GM23338 (cell line): ENCODE results near the gene SRP14. TPM values are rescaled to one million over a fixed set of nuclear protein-coding genes. Genes with fewer than 3 reads are reported as not detected.

Experiments used
- ATAC-seq: fragments of 200-7000 bp; cut with Tn5 transposase; 3 replicates; pipeline ENCODE4 v1.9.1; 2020
- DNase-seq: peaks from one replicate; pipeline ENCODE4 v3.0.0-alpha.2; 2015; ENCODE audit warnings: low spot score
- H2AFZ ChIP-seq: fragments of 200-600 bp; sonication (generic); 2 replicates; pipeline ENCODE4 v1.8.0; 2016; ENCODE audit warnings: antibody characterized with exemption, mild to moderate bottlenecking, moderate library complexity
- H3F3A ChIP-seq: fragments of 200-600 bp; sonication (generic); replicated peaks from 2 replicates; pipeline ENCODE4 v1.8.0; 2017; ENCODE audit warnings: antibody characterized with exemption, mixed run types, low read depth
- H3K27ac ChIP-seq: fragments of 200-600 bp; sonication (generic); 2 replicates; pipeline ENCODE4 v1.6.1; 2016; ENCODE audit warnings: low read depth
- H3K27me3 ChIP-seq: fragments of 200-600 bp; sonication (generic); 2 replicates; pipeline ENCODE4 v1.8.0; 2016; ENCODE audit warnings: mild to moderate bottlenecking, mixed run types, moderate library complexity; ENCODE audit not compliant: insufficient read depth
- H3K36me3 ChIP-seq: fragments of 200-600 bp; sonication (generic); 2 replicates; pipeline ENCODE4 v1.8.0; 2016; ENCODE audit warnings: mild to moderate bottlenecking; ENCODE audit not compliant: insufficient read depth
- H3K4me1 ChIP-seq: fragments of 200-600 bp; sonication (generic); 2 replicates; pipeline ENCODE4 v1.8.0; 2016; ENCODE audit warnings: mild to moderate bottlenecking, moderate library complexity; ENCODE audit not compliant: insufficient read depth
- H3K4me2 ChIP-seq: fragments of 200-600 bp; sonication (generic); 2 replicates; pipeline ENCODE4 v1.7.1; 2017; ENCODE audit warnings: mixed run types
- H3K4me3 ChIP-seq: fragments of 200-600 bp; sonication (generic); 2 replicates; pipeline ENCODE4 v1.6.1; 2016; ENCODE audit warnings: mixed run types
- H3K79me2 ChIP-seq: fragments of 200-600 bp; sonication (generic); replicated peaks from 2 replicates; pipeline ENCODE4 v1.8.0; 2017; ENCODE audit warnings: mild to moderate bottlenecking; ENCODE audit not compliant: insufficient read depth
- H3K9me2 ChIP-seq: fragments of 200-600 bp; sonication (generic); 2 replicates; pipeline ENCODE4 v1.8.0; 2017; ENCODE audit not compliant: insufficient read depth
- H4K20me1 ChIP-seq: fragments of 200-600 bp; sonication (generic); replicated peaks from 2 replicates; pipeline ENCODE4 v1.8.0; 2017; ENCODE audit warnings: mild to moderate bottlenecking; ENCODE audit not compliant: insufficient read depth
- H3K27ac Mint-ChIP-seq: 2 replicates; pipeline ENCODE4 v1.8.0; 2020; ENCODE audit warnings: inconsistent platforms, mild to moderate bottlenecking, moderate library complexity, mixed read lengths
- H3K27me3 Mint-ChIP-seq: 3 replicates; pipeline ENCODE4 v1.8.0; 2022; ENCODE audit warnings: low read depth, mild to moderate bottlenecking, moderate library complexity, mixed read lengths, inconsistent platforms; ENCODE audit not compliant: insufficient read depth, poor library complexity
- H3K36me3 Mint-ChIP-seq: 3 replicates; pipeline ENCODE4 v1.8.0; 2021; ENCODE audit warnings: low read depth, mild to moderate bottlenecking, inconsistent platforms, moderate library complexity, mixed read lengths
- H3K4me1 Mint-ChIP-seq: 3 replicates; pipeline ENCODE4 v1.8.0; 2020; ENCODE audit warnings: mild to moderate bottlenecking, inconsistent platforms, mixed read lengths
- H3K4me3 Mint-ChIP-seq: 3 replicates; pipeline ENCODE4 v1.8.0; 2021; ENCODE audit warnings: moderate library complexity, mild to moderate bottlenecking, inconsistent platforms, mixed read lengths
- H3K9me3 Mint-ChIP-seq: 3 replicates; pipeline ENCODE4 v1.8.0; 2020; ENCODE audit warnings: moderate library complexity, mild to moderate bottlenecking, inconsistent platforms, mixed read lengths
- CREB1 ChIP-seq: fragments of 250-450 bp; sonication (Bioruptor Pico); IDR thresholded peaks from 2 replicates; pipeline ENCODE4 v1.5.0; 2020; ENCODE audit warnings: low read depth, mild to moderate bottlenecking, moderate library complexity
- ETS1 ChIP-seq: IDR thresholded peaks from 2 replicates; pipeline ENCODE4 v1.6.1; 2016; ENCODE audit warnings: antibody characterized with exemption
- EZH2 ChIP-seq: fragments of 200-600 bp; sonication (generic); IDR thresholded peaks from one replicate; pipeline ENCODE4 v1.8.0; 2017; ENCODE audit warnings: antibody characterized with exemption, mild to moderate bottlenecking, low read depth; ENCODE audit not compliant: unreplicated experiment
- EZH2phosphoT487 ChIP-seq: fragments of 200-600 bp; sonication (generic); IDR thresholded peaks from one replicate; pipeline ENCODE4 v1.8.1; 2018; ENCODE audit warnings: antibody characterized with exemption; ENCODE audit not compliant: unreplicated experiment
- NANOG ChIP-seq: IDR thresholded peaks from 2 replicates; pipeline ENCODE4 v1.6.1; 2016; ENCODE audit warnings: antibody characterized with exemption, borderline replicate concordance
- POLR2AphosphoS5 ChIP-seq: IDR thresholded peaks from 2 replicates; pipeline ENCODE4 v1.6.1; 2016; ENCODE audit warnings: antibody characterized with exemption, low read depth
- REST ChIP-seq: IDR thresholded peaks from one replicate; pipeline ENCODE4 v1.6.1; 2018; ENCODE audit warnings: antibody characterized with exemption; ENCODE audit not compliant: unreplicated experiment
- STAT1 ChIP-seq: IDR thresholded peaks from one replicate; pipeline ENCODE4 v1.6.1; 2016; ENCODE audit warnings: antibody characterized with exemption; ENCODE audit not compliant: unreplicated experiment
- ZNF114 ChIP-seq: fragments of 250-450 bp; sonication (Bioruptor Pico); IDR thresholded peaks from 2 replicates; pipeline ENCODE4 v1.5.0; 2020; ENCODE audit warnings: mild to moderate bottlenecking, moderate library complexity
- ZNF331 ChIP-seq: fragments of 250-450 bp; sonication (Bioruptor Pico); IDR thresholded peaks from 2 replicates; pipeline ENCODE4 v1.5.0; 2020; ENCODE audit warnings: low read depth, mild to moderate bottlenecking, moderate library complexity
- polyA plus RNA-seq: library from polyadenylated mRNA; unstranded; fragments of >200 nt; fragmentation: Nextera tagmentation; extraction: Ambion mirVana; gene quantifications from 2 replicates; pipeline ENCODE4 v1.2.1, GENCODE V29; 2016
- total RNA-seq: library from RNA; depleted of rRNA; stranded (reverse); fragments of >200 nt; shearing (Covaris generic); gene quantifications from 2 replicates; pipeline ENCODE4 v1.2.3, GENCODE V29; 2014
- TF ChIP-seq, protein P1 (sequence below): fragments of 250-450 bp; sonication (Bioruptor Pico); IDR thresholded peaks from 2 replicates; pipeline ENCODE4 v1.5.0; 2020; ENCODE audit warnings: mild to moderate bottlenecking, moderate library complexity
- TF ChIP-seq, protein P2 (sequence below), 2 experiments: fragments of 200-600 bp in 1 of 2; sonication (generic) in 1 of 2; conservative IDR thresholded peaks; 2 replicates each; pipeline versions ENCODE4 v1.5.1 to v1.6.1; 2016 to 2017; ENCODE audit warnings: antibody characterized with exemption in 2 of 2, low read depth in 2 of 2, mild to moderate bottlenecking in 2 of 2, moderate library complexity in 1 of 2

SRP14 gene
- total and polyA plus RNA-seq, 2 experiments from 2014 or later = 249 to 1,412 TPM

- no peak for DNase-seq
- Mint-ChIP-seq H3K27me3 (peaks cover 12% of the 10 kb centered on the region), H3K4me1 (peaks cover 41% of the 10 kb centered on the region), H3K27ac (no peak overlapping the region), H3K9me3 (no peaks in the 10 kb centered on the region; the same call in 2 of the 3 replicates), H3K36me3 (no peaks in the 10 kb centered on the region; the same call in 2 of the 3 replicates), H3K4me3 (no peak overlapping the region)
- Histone ChIP-seq H2AFZ (no peak overlapping the region), H3K4me1 (peaks cover 6% of the 10 kb centered on the region), H3K9me2 (no peaks in the 10 kb centered on the region), H3K4me2 (no peak overlapping the region), H3F3A (0 out of 2 replicates have a peak, but pooled peaks cover 10% of the 10 kb centered on the region), H3K4me3 (no peak overlapping the region), H3K27me3 (no peaks in the 10 kb centered on the region), H3K79me2 (no peaks in the 10 kb centered on the region), H3K36me3 (no peaks in the 10 kb centered on the region), H4K20me1 (no peaks in the 10 kb centered on the region), H3K27ac (no peak overlapping the region)
- ATAC-seq = no peak
- TF ChIP-seq, protein P1, sequence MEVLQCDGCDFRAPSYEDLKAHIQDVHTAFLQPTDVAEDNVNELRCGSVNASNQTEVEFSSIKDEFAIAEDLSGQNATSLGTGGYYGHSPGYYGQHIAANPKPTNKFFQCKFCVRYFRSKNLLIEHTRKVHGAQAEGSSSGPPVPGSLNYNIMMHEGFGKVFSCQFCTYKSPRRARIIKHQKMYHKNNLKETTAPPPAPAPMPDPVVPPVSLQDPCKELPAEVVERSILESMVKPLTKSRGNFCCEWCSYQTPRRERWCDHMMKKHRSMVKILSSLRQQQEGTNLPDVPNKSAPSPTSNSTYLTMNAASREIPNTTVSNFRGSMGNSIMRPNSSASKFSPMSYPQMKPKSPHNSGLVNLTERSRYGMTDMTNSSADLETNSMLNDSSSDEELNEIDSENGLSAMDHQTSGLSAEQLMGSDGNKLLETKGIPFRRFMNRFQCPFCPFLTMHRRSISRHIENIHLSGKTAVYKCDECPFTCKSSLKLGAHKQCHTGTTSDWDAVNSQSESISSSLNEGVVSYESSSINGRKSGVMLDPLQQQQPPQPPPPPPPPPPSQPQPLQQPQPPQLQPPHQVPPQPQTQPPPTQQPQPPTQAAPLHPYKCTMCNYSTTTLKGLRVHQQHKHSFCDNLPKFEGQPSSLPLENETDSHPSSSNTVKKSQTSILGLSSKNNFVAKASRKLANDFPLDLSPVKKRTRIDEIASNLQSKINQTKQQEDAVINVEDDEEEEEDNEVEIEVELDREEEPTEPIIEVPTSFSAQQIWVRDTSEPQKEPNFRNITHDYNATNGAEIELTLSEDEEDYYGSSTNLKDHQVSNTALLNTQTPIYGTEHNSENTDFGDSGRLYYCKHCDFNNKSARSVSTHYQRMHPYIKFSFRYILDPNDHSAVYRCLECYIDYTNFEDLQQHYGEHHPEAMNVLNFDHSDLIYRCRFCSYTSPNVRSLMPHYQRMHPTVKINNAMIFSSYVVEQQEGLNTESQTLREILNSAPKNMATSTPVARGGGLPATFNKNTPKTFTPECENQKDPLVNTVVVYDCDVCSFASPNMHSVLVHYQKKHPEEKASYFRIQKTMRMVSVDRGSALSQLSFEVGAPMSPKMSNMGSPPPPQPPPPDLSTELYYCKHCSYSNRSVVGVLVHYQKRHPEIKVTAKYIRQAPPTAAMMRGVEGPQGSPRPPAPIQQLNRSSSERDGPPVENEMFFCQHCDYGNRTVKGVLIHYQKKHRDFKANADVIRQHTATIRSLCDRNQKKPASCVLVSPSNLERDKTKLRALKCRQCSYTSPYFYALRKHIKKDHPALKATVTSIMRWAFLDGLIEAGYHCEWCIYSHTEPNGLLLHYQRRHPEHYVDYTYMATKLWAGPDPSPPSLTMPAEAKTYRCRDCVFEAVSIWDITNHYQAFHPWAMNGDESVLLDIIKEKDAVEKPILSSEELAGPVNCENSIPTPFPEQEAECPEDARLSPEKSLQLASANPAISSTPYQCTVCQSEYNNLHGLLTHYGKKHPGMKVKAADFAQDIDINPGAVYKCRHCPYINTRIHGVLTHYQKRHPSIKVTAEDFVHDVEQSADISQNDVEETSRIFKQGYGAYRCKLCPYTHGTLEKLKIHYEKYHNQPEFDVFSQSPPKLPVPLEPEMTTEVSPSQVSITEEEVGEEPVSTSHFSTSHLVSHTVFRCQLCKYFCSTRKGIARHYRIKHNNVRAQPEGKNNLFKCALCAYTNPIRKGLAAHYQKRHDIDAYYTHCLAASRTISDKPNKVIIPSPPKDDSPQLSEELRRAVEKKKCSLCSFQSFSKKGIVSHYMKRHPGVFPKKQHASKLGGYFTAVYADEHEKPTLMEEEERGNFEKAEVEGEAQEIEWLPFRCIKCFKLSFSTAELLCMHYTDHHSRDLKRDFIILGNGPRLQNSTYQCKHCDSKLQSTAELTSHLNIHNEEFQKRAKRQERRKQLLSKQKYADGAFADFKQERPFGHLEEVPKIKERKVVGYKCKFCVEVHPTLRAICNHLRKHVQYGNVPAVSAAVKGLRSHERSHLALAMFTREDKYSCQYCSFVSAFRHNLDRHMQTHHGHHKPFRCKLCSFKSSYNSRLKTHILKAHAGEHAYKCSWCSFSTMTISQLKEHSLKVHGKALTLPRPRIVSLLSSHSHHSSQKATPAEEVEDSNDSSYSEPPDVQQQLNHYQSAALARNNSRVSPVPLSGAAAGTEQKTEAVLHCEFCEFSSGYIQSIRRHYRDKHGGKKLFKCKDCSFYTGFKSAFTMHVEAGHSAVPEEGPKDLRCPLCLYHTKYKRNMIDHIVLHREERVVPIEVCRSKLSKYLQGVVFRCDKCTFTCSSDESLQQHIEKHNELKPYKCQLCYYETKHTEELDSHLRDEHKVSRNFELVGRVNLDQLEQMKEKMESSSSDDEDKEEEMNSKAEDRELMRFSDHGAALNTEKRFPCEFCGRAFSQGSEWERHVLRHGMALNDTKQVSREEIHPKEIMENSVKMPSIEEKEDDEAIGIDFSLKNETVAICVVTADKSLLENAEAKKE = no peak
- TF ChIP-seq NANOG (no peak), ZNF331 (no peak), REST (no peak), POLR2AphosphoS5 (no peak), STAT1 (no peak), EZH2phosphoT487 (no peak), ZNF114 (CRISPR knock-in tag) (no peak), EZH2 (no peak), ETS1 (no peak), CREB1 (CRISPR knock-in tag) (no peak)
- TF ChIP-seq, protein P2, sequence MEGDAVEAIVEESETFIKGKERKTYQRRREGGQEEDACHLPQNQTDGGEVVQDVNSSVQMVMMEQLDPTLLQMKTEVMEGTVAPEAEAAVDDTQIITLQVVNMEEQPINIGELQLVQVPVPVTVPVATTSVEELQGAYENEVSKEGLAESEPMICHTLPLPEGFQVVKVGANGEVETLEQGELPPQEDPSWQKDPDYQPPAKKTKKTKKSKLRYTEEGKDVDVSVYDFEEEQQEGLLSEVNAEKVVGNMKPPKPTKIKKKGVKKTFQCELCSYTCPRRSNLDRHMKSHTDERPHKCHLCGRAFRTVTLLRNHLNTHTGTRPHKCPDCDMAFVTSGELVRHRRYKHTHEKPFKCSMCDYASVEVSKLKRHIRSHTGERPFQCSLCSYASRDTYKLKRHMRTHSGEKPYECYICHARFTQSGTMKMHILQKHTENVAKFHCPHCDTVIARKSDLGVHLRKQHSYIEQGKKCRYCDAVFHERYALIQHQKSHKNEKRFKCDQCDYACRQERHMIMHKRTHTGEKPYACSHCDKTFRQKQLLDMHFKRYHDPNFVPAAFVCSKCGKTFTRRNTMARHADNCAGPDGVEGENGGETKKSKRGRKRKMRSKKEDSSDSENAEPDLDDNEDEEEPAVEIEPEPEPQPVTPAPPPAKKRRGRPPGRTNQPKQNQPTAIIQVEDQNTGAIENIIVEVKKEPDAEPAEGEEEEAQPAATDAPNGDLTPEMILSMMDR (conservative IDR thresholded peaks at IDR 0.05; ENCODE audit: low read depth in 2 of 2) = no peak
Measured at GRCh38 chr15:40051616-40052415, 12.8 kb upstream of the SRP14 start.
